ENCODE results near the gene C12orf42. TPM values are rescaled to one million over a fixed set of nuclear protein-coding genes. Genes with fewer than 3 reads are reported as not detected.

The C12orf42 gene
- total and polyA plus RNA-seq, 10 of the 15 experiments (the other 5 are each of a cell fraction or from before 2014, with no cell fraction given): 1.4 to 7.0 (median 2.4) TPM

DNA sequence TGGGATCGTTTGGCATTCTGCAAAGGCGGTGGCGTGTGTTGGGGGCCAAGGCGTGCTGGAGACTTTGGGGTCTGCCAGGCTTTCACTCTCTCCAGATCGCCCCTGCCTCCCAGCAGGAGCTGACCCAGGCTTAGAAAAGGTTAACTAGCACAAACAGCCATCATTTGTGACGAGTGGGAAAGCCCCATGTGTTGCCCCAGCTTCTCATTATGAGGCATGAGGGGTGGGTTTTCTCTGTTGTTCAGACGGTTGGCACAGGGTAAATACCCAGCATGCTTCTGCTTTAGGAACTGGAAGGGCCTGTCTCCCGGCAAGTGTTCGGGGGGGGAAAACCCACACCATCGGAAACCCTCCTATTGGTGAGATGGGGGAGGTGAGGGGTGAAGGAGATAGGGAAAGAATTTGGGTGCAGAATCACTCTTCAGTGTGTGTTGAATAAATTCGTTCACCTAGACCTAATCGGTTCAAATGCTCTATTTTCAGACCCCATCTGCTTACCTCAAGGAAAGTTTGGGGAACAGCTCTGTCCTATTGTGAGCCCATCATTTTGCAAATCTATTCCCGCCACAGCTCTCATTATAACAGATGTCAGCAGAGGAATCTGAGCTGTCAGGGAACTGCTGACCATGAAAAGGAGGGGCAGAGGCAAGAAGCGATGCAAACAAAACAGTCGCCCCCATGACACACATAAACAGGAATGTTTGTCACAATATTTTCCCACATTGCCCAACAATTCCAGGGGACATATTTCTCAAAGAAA lies 34.7 kb upstream of the C12orf42 start (continued):
- TF ChIP-seq, protein P1, sequence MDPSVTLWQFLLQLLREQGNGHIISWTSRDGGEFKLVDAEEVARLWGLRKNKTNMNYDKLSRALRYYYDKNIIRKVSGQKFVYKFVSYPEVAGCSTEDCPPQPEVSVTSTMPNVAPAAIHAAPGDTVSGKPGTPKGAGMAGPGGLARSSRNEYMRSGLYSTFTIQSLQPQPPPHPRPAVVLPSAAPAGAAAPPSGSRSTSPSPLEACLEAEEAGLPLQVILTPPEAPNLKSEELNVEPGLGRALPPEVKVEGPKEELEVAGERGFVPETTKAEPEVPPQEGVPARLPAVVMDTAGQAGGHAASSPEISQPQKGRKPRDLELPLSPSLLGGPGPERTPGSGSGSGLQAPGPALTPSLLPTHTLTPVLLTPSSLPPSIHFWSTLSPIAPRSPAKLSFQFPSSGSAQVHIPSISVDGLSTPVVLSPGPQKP (IDR thresholded peaks at IDR 0.05; ENCODE audit: low read depth, low read length): no peak
- TF ChIP-seq, protein P2, sequence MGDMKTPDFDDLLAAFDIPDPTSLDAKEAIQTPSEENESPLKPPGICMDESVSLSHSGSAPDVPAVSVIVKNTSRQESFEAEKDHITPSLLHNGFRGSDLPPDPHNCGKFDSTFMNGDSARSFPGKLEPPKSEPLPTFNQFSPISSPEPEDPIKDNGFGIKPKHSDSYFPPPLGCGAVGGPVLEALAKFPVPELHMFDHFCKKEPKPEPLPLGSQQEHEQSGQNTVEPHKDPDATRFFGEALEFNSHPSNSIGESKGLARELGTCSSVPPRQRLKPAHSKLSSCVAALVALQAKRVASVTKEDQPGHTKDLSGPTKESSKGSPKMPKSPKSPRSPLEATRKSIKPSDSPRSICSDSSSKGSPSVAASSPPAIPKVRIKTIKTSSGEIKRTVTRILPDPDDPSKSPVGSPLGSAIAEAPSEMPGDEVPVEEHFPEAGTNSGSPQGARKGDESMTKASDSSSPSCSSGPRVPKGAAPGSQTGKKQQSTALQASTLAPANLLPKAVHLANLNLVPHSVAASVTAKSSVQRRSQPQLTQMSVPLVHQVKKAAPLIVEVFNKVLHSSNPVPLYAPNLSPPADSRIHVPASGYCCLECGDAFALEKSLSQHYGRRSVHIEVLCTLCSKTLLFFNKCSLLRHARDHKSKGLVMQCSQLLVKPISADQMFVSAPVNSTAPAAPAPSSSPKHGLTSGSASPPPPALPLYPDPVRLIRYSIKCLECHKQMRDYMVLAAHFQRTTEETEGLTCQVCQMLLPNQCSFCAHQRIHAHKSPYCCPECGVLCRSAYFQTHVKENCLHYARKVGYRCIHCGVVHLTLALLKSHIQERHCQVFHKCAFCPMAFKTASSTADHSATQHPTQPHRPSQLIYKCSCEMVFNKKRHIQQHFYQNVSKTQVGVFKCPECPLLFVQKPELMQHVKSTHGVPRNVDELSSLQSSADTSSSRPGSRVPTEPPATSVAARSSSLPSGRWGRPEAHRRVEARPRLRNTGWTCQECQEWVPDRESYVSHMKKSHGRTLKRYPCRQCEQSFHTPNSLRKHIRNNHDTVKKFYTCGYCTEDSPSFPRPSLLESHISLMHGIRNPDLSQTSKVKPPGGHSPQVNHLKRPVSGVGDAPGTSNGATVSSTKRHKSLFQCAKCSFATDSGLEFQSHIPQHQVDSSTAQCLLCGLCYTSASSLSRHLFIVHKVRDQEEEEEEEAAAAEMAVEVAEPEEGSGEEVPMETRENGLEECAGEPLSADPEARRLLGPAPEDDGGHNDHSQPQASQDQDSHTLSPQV (IDR thresholded peaks at IDR 0.05): no peak
- TF ChIP-seq SREBF1 (IDR thresholded peaks at IDR 0.05; ENCODE audit: low read length) (no peak), CHD2 (IDR thresholded peaks at IDR 0.05; ENCODE audit: borderline replicate concordance, low read depth, low read length) (no peak), SMARCA5 (IDR thresholded peaks at IDR 0.05) (no peak), ZSCAN29 (IDR thresholded peaks at IDR 0.05) (no peak), ATF7 (IDR thresholded peaks at IDR 0.05; ENCODE audit: low read depth) (no peak), NBN (IDR thresholded peaks at IDR 0.05) (no peak), MTA3 (IDR thresholded peaks at IDR 0.05; ENCODE audit: borderline replicate concordance, low read length) (no peak), POLR2AphosphoS5 (IDR thresholded peaks at IDR 0.05; ENCODE audit: low read length) (no peak), RBBP5 (conservative IDR thresholded peaks at IDR 0.05) (no peak), SMAD1 (IDR thresholded peaks at IDR 0.05; ENCODE audit: low read depth, partially characterized antibody) (no peak), SRF (IDR thresholded peaks at IDR 0.05; ENCODE audit: low read depth in 2 of 2, low read length in 2 of 2) (0 out of 4 replicates have a peak, but pooled peaks of 1 of the 2 experiments have one; percentile 10), PAX8 (IDR thresholded peaks at IDR 0.05) (no peak), BCL11A (IDR thresholded peaks at IDR 0.05; ENCODE audit: low read depth, low read length) (no peak), SMAD5 (IDR thresholded peaks at IDR 0.05; ENCODE audit: low read depth) (no peak), POU2F2 (IDR thresholded peaks at IDR 0.05; ENCODE audit: borderline replicate concordance, low read depth, low read length) (no peak), YBX1 (IDR thresholded peaks at IDR 0.05) (no peak), TBL1XR1 (IDR thresholded peaks at IDR 0.05; ENCODE audit: low read depth, low read length) (no peak), CREB1 (IDR thresholded peaks at IDR 0.05; ENCODE audit: low read depth) (peak; percentile 52; the same call in 1 of the 2 replicates), PML (IDR thresholded peaks at IDR 0.05; ENCODE audit: low read length) (no peak), SUPT20H (IDR thresholded peaks at IDR 0.05; ENCODE audit: borderline replicate concordance, control insufficient read depth, low read depth, low read length) (no peak)
- TF ChIP-seq, protein P3, sequence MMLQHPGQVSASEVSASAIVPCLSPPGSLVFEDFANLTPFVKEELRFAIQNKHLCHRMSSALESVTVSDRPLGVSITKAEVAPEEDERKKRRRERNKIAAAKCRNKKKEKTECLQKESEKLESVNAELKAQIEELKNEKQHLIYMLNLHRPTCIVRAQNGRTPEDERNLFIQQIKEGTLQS (IDR thresholded peaks at IDR 0.05; ENCODE audit: borderline replicate concordance, extremely low read depth, low read depth, low read length): no peak
- TF ChIP-seq, protein P4, sequence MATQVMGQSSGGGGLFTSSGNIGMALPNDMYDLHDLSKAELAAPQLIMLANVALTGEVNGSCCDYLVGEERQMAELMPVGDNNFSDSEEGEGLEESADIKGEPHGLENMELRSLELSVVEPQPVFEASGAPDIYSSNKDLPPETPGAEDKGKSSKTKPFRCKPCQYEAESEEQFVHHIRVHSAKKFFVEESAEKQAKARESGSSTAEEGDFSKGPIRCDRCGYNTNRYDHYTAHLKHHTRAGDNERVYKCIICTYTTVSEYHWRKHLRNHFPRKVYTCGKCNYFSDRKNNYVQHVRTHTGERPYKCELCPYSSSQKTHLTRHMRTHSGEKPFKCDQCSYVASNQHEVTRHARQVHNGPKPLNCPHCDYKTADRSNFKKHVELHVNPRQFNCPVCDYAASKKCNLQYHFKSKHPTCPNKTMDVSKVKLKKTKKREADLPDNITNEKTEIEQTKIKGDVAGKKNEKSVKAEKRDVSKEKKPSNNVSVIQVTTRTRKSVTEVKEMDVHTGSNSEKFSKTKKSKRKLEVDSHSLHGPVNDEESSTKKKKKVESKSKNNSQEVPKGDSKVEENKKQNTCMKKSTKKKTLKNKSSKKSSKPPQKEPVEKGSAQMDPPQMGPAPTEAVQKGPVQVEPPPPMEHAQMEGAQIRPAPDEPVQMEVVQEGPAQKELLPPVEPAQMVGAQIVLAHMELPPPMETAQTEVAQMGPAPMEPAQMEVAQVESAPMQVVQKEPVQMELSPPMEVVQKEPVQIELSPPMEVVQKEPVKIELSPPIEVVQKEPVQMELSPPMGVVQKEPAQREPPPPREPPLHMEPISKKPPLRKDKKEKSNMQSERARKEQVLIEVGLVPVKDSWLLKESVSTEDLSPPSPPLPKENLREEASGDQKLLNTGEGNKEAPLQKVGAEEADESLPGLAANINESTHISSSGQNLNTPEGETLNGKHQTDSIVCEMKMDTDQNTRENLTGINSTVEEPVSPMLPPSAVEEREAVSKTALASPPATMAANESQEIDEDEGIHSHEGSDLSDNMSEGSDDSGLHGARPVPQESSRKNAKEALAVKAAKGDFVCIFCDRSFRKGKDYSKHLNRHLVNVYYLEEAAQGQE (IDR thresholded peaks at IDR 0.05; ENCODE audit: low read depth, low read length): no peak

Measured in GM12878 (cell line).